ENCODE results near the gene ADSL. TPM values are rescaled to one million over a fixed set of nuclear protein-coding genes. Genes with fewer than 3 reads are reported as not detected.
"Not testable (repeated sequence)": the region's sequence is repeated elsewhere in the genome, so short reads cannot be mapped to it uniquely, and the experiment has no call there.

The ADSL gene
- total RNA-seq, 2 donors from 2014 or later = 49.0 to 76.5 TPM

DNA sequence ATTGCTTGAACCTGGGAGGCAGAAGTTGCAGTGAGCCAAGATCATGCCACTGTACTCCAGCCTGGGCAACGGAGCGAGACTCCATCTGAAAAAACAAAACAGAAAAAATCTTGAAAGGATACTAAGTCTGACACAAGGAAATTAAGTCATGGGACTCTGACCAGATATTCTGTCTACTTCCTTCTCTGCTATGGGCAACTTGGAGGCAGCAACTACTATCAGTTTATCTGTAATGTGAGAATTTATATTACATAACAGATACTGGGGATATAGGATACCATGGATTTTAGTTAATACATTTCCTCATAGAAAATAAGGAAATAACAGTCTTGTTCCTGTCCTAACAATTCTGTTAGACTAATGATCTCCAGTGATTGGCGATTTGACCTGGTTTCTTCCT lies 22.5 kb downstream of the ADSL start:
- Histone ChIP-seq H3K4me1 (peaks cover 28% of the 10 kb centered on the region), H3K27ac (peak overlapping the region in 1 of 4 donors; percentile 49), H3K27me3 (no peaks in the 10 kb centered on the region), H3K36me3 (replicated peaks in 1 of 2; ENCODE audit: insufficient read depth in 1 of 2, low read depth in 2 of 2) (peaks cover 0 to 16% of the 10 kb centered on the region in 2 donors), H3K4me3 (no peak overlapping the region), H3K9me3 (no peaks in the 10 kb centered on the region)
- WGBS, 2 donors = 89 to 90% methylated on average over 3 of the region's 3 CpGs
- no peak for TF ChIP-seq POLR2A (IDR thresholded peaks at IDR 0.05)
- TF ChIP-seq, protein P1, sequence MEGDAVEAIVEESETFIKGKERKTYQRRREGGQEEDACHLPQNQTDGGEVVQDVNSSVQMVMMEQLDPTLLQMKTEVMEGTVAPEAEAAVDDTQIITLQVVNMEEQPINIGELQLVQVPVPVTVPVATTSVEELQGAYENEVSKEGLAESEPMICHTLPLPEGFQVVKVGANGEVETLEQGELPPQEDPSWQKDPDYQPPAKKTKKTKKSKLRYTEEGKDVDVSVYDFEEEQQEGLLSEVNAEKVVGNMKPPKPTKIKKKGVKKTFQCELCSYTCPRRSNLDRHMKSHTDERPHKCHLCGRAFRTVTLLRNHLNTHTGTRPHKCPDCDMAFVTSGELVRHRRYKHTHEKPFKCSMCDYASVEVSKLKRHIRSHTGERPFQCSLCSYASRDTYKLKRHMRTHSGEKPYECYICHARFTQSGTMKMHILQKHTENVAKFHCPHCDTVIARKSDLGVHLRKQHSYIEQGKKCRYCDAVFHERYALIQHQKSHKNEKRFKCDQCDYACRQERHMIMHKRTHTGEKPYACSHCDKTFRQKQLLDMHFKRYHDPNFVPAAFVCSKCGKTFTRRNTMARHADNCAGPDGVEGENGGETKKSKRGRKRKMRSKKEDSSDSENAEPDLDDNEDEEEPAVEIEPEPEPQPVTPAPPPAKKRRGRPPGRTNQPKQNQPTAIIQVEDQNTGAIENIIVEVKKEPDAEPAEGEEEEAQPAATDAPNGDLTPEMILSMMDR (IDR thresholded peaks at IDR 0.05) = no peak
- ATAC-seq (no peak), DNase-seq (no peak)
- intact Hi-C loops (cut with DNase I) = no loop called here

DNA sequence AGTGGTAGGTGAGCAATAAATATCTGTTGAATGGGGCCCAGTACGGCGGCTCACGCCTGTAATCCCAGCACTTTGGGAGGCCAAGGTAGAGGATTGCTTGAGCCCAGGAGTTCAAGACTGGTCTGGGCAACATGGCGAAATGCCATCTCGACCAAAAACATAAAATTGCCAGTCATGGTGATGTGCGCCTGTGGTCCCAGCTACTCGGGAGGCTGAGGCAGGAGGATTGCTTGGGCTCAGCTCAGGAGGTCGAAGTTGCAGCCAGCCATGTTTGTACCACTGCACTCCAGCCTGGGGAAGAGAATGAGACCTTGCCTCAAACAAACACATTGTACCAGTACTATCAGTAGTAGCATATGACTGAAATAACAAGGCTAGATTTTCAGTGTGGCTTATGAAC lies 28.3 kb downstream of the ADSL start:
- DNase-seq = no peak
- Histone ChIP-seq H3K36me3 (replicated peaks in 1 of 2; ENCODE audit: insufficient read depth in 1 of 2, low read depth in 2 of 2) (no peaks in the 10 kb centered on the region), H3K9me3 (no peaks in the 10 kb centered on the region), H3K4me1 (peaks cover 59% of the 10 kb centered on the region), H3K4me3 (no peak overlapping the region), H3K27me3 (no peaks in the 10 kb centered on the region), H3K27ac (no peak overlapping the region)
- TF ChIP-seq, protein P1 (IDR thresholded peaks at IDR 0.05) = no peak
- no peak for TF ChIP-seq POLR2A (IDR thresholded peaks at IDR 0.05)
- intact Hi-C loops (cut with DNase I) = no loop called here
- 88 to 97% methylated on average over 6 to 8 of the region's 8 CpGs for WGBS, 2 donors
- ATAC-seq = no peak

DNA sequence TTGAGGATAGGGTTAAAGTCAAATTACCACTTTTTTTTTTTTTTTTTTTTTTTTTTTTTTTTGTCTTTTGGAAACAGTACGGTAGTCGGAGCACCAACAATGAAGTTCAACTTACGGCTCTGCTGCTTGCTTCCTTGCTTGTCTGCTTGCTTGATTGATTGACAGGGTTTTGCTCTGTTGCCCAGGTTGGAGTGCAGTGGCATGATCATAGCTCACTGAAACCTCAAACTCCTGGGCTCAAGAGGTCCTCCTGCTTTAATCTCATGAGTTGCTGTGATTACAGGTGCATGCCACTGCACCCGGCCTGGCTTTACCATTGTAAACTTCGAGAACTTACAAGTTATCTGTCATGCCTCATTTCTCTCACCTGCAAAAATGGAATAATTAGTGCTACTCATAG lies 29.8 kb downstream of the ADSL start:
- DNase-seq (no peak), ATAC-seq (no peak)
- Histone ChIP-seq H3K27me3 (no peaks in the 10 kb centered on the region), H3K4me3 (no peak overlapping the region), H3K27ac (no peak overlapping the region), H3K4me1 (peaks cover 63% of the 10 kb centered on the region), H3K36me3 (replicated peaks in 1 of 2; ENCODE audit: insufficient read depth in 1 of 2, low read depth in 2 of 2) (no peaks in the 10 kb centered on the region), H3K9me3 (no peaks in the 10 kb centered on the region)
- WGBS, 2 donors = 39 to 42% methylated on average over 5 of the region's 5 CpGs
- TF ChIP-seq, protein P1 (IDR thresholded peaks at IDR 0.05) = no peak
- TF ChIP-seq POLR2A (IDR thresholded peaks at IDR 0.05) = no peak
- intact Hi-C loops (cut with DNase I) = no loop called here

DNA sequence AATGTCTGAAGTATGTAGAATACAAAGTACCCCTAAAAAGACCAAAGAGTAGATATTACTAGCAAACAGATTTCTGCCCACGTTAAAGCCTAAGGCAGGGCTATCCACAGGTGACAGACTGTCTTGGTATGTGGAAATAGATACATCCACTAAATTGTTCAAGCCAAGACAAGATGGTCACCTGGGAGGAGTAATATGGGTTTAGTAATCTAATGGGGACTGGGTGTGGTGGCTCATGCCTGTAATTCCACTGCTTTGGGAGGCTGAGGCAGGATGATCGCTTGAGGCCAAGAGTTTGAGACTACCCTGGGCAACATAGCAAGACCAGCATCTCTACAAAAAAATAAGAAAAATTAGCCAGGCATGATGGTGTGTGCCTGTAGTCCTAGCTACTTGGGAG lies 31.6 kb downstream of the ADSL start:
- ATAC-seq = no peak
- Histone ChIP-seq H3K9me3 (no peaks in the 10 kb centered on the region), H3K4me1 (peaks cover 53% of the 10 kb centered on the region), H3K27me3 (no peaks in the 10 kb centered on the region), H3K27ac (no peak overlapping the region), H3K36me3 (replicated peaks in 1 of 2; ENCODE audit: insufficient read depth in 1 of 2, low read depth in 2 of 2) (no peaks in the 10 kb centered on the region), H3K4me3 (no peak overlapping the region)
- TF ChIP-seq POLR2A (IDR thresholded peaks at IDR 0.05) = no peak
- TF ChIP-seq, protein P1 (IDR thresholded peaks at IDR 0.05) = no peak
- DNase-seq = no peak
- intact Hi-C loops (cut with DNase I) = no loop called here
- 88 to 94% methylated on average over 2 of the region's 2 CpGs for WGBS, 2 donors

DNA sequence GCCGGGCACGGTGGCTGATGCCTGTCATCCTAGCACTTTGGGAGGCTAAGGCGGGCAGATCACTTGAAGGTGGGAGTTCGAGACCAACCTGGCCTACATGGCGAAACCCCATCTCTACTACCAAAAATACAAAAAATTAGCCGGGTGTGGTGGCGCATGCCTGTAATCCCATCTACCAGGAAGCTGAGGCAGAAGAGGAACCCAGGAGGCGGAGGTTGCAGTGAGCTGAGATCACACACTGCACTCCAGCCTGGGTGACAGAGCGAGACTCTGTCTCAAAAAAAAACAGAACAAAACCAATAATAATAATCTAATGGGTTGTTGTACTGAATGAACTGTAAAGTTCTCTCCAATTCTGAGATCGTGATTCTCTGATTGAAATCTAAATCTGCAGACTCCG lies 32.1 kb downstream of the ADSL start:
- ATAC-seq; H3K36me3 ChIP-seq (replicated peaks in 1 of 2; ENCODE audit: insufficient read depth in 1 of 2, low read depth in 2 of 2); H3K27me3 ChIP-seq; H3K9me3 ChIP-seq; H3K27ac ChIP-seq; H3K4me3 ChIP-seq; intact Hi-C loops (cut with DNase I); DNase-seq: not testable (repeated sequence)
- peaks cover 50% of the 10 kb centered on the region for H3K4me1 ChIP-seq
- 87 to 94% methylated on average over 11 of the region's 11 CpGs for WGBS, 2 donors
